ENCODE results near the gene C6orf15. TPM values are rescaled to one million over a fixed set of nuclear protein-coding genes. Genes with fewer than 3 reads are reported as not detected.

Gene C6orf15
- total and polyA plus RNA-seq, 2 donors (not counting 3 experiments of a cell fraction or from before 2014, with no cell fraction given) = not detected

DNA sequence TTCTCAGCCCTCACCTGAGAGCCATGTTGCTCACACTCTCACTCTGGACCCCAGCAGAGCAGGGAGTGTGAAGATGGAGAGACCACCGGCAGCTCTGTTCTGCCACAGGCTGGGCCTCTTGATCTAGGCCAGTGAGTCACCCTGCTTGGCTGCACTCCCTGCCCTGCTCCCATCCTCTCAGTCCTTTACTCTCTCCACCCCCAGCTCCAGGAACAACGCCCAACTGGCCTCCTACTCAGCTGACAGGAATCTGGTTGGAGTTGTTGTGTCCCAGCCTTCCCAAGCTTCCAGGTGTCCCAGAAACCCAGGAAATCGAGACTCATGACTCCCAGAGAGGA, 2.1 kb upstream of the C6orf15 start, which contains the start of gene PSORS1C1:
PSORS1C1 (plus strand) TSS at position 260 of the 338 bp plus-strand sequence. CDS start 14,833 bp downstream, outside the sequence.
- intact Hi-C loops (cut with micrococcal nuclease) (loop anchor here (1.0 kb wide), 2 partner anchors 20 to 27 kb away; no protein-coding TSS in a partner anchor), dilution Hi-C loops (cut with MboI; ENCODE audit: extremely low pct_ligation_motif_present, low sequenced_read_pairs) (no loop called here)
- ChIA-PET POLR2A (interaction anchor here (0.6 to 2.2 kb wide), 6 partner anchors 10 to 557 kb away, joined by 3 to 8 read pairs (median 4); partner anchors contain the start of gene PRR3), CTCF (interaction anchor here (0.6 to 8.2 kb wide), 22 partner anchors 12 to 1840 kb away, joined by 3 to 102 read pairs (median 4); partner anchors contain the start of genes GTF2H4, MUCL3 and VARS2)
- H3K27me3 ChIP-seq (ENCODE audit: control insufficient read depth in 2 of 2, insufficient read depth in 2 of 2, low read length in 2 of 2) = peaks cover 5 to 11% of the 10 kb centered on the region in 2 experiments
- peak within 1 kb of the TSS; percentile 93 for H2AFZ ChIP-seq (ENCODE audit: low read depth, low read length)
- peak; percentile 56 for TF ChIP-seq POLR2AphosphoS5 (IDR thresholded peaks at IDR 0.05; ENCODE audit: insufficient read depth, low read depth, low read length)
- TF ChIP-seq EZH2 (IDR thresholded peaks at IDR 0.05; ENCODE audit: borderline replicate concordance, low read depth, low read length, severe bottlenecking) = no peak
- peak; percentile 89 for TF ChIP-seq FOS (IDR thresholded peaks at IDR 0.05; ENCODE audit: borderline replicate concordance, insufficient read depth, low read length)
- no peak for TF ChIP-seq MAX (IDR thresholded peaks at IDR 0.05; ENCODE audit: insufficient read depth, insufficient read length)
- peak; percentile 37 for TF ChIP-seq JUN (IDR thresholded peaks at IDR 0.05; ENCODE audit: borderline replicate concordance, insufficient read depth, insufficient read length, low read depth)
- FAIRE-seq (peak; percentile 98), DNase-seq (ENCODE audit: low read depth, low spot score) (peak; percentile 86)
- peaks cover 21% of the 10 kb centered on the region for H3K4me1 ChIP-seq (ENCODE audit: control insufficient read depth, extremely low read depth, insufficient read depth, low read length)
- no peaks in the 10 kb centered on the region for H4K20me1 ChIP-seq (replicated peaks; ENCODE audit: control insufficient read depth, extremely low read depth, insufficient read depth, low read length)
- H3K36me3 ChIP-seq (ENCODE audit: control insufficient read depth in 2 of 2, extremely low read depth in 1 of 2, insufficient read depth in 2 of 2, low read length in 2 of 2) = no peaks in the 10 kb centered on the region
- H3K4me2 ChIP-seq (ENCODE audit: insufficient read depth, low read length) = peak within 1 kb of the TSS; percentile 53
- peak within 1 kb of the TSS in 1 of 3 experiments; percentile 3 for H3K4me3 ChIP-seq (replicated peaks in 1 of 3; ENCODE audit: insufficient read depth in 1 of 3, low read depth in 1 of 3, low read length in 3 of 3)
- no peaks in the 10 kb centered on the region for H3K79me2 ChIP-seq (ENCODE audit: control insufficient read depth, insufficient read depth, low read length)
- H3K9ac ChIP-seq (replicated peaks; ENCODE audit: extremely low read depth, insufficient read depth, low read length) = peak within 1 kb of the TSS; percentile 38
- H3K27ac ChIP-seq (ENCODE audit: insufficient read depth, low read depth, low read length) = peak within 1 kb of the TSS; percentile 51
- H3K9me1 ChIP-seq (replicated peaks; ENCODE audit: control insufficient read depth, extremely low read depth, insufficient read depth, low read length) = no peaks in the 10 kb centered on the region
- no peaks in the 10 kb centered on the region for H3K9me3 ChIP-seq (replicated peaks; ENCODE audit: control insufficient read depth, insufficient read depth, low read length)
- no TSS peak for BruUV-seq (replicated peaks)

All from endothelial cell of umbilical vein (primary cell).